Measurements from ENCODE around the gene HIP1. TPM values are rescaled to one million over a fixed set of nuclear protein-coding genes. Genes with fewer than 3 reads are reported as not detected.

The HIP1 gene
- total and polyA plus RNA-seq, 4 donors: 10.2 to 51.2 (median 28.6) TPM

- no peak for TF ChIP-seq CTCF (IDR thresholded peaks at IDR 0.05; ENCODE audit: control extremely low read depth, extremely low read depth)
- Histone ChIP-seq H3K4me1 (ENCODE audit: control insufficient read depth in 5 of 5, insufficient read depth in 5 of 5, low read length in 5 of 5) (peaks cover 0 to 1% (median 0%) of the 10 kb centered on the region in 5 donors), H3K27ac (ENCODE audit: low read depth in 1 of 2, low read length in 1 of 2) (peak overlapping the region; percentile 57 to 67), H3K27me3 (ENCODE audit: control insufficient read depth in 3 of 3, insufficient read depth in 3 of 3, low read length in 2 of 3) (no peaks in the 10 kb centered on the region), H3K36me3 (ENCODE audit: control insufficient read depth in 4 of 4, insufficient read depth in 4 of 4, low read length in 4 of 4) (peaks cover 3 to 30% (median 10%) of the 10 kb centered on the region in 4 donors), H3K9me3 (ENCODE audit: control insufficient read depth in 4 of 4, insufficient read depth in 3 of 4, low read length in 3 of 4) (peaks cover 0 to 2% (median 0%) of the 10 kb centered on the region in 4 donors), H3K4me3 (no peak overlapping the region), H3K9ac (ENCODE audit: insufficient read depth in 1 of 2, low read length in 2 of 2) (no peak overlapping the region)
- 33 to 43% methylated on average over 6 of the region's 6 CpGs for WGBS, 2 donors
- DNase-seq (peak in 2 of 3 donors; percentile 49 to 78), ATAC-seq (ENCODE audit: insufficient read depth, low FRiP score) (no peak)
Measured at GRCh38 chr7:75565132-75565837, 173.5 kb downstream of the HIP1 start.

- H3K9me3 ChIP-seq (ENCODE audit: control insufficient read depth in 4 of 4, insufficient read depth in 3 of 4, low read length in 3 of 4): peaks cover 0 to 2% (median 0%) of the 10 kb centered on the region in 4 donors
- no peak overlapping the region for H3K4me3 ChIP-seq
- DNase-seq (no peak), ATAC-seq (ENCODE audit: insufficient read depth, low FRiP score) (no peak)
- peaks cover 0 to 1% (median 0%) of the 10 kb centered on the region in 5 donors for H3K4me1 ChIP-seq (ENCODE audit: control insufficient read depth in 5 of 5, insufficient read depth in 5 of 5, low read length in 5 of 5)
- H3K36me3 ChIP-seq (ENCODE audit: control insufficient read depth in 4 of 4, insufficient read depth in 4 of 4, low read length in 4 of 4): peaks cover 6 to 37% (median 12%) of the 10 kb centered on the region in 4 donors
- no peak overlapping the region for H3K27ac ChIP-seq (ENCODE audit: low read depth in 1 of 2, low read length in 1 of 2)
- no peak overlapping the region for H3K9ac ChIP-seq (ENCODE audit: insufficient read depth in 1 of 2, low read length in 2 of 2)
- no peak for TF ChIP-seq CTCF (IDR thresholded peaks at IDR 0.05; ENCODE audit: control extremely low read depth, extremely low read depth)
- H3K27me3 ChIP-seq (ENCODE audit: control insufficient read depth in 3 of 3, insufficient read depth in 3 of 3, low read length in 2 of 3): no peaks in the 10 kb centered on the region
- WGBS, 2 donors: 95 to 99% methylated on average over 3 of the region's 3 CpGs
Measured at GRCh38 chr7:75563171-75563570, 175.6 kb downstream of the HIP1 start.

- Histone ChIP-seq H3K4me1 (ENCODE audit: control insufficient read depth in 5 of 5, insufficient read depth in 5 of 5, low read length in 5 of 5) (no peaks in the 10 kb centered on the region), H3K9ac (ENCODE audit: insufficient read depth in 1 of 2, low read length in 2 of 2) (no peak overlapping the region), H3K27me3 (ENCODE audit: control insufficient read depth in 3 of 3, insufficient read depth in 3 of 3, low read length in 2 of 3) (no peaks in the 10 kb centered on the region), H3K9me3 (ENCODE audit: control insufficient read depth in 4 of 4, insufficient read depth in 3 of 4, low read length in 3 of 4) (peaks cover 0 to 2% (median 0%) of the 10 kb centered on the region in 4 donors), H3K4me3 (no peak overlapping the region), H3K27ac (ENCODE audit: low read depth in 1 of 2, low read length in 1 of 2) (no peak overlapping the region), H3K36me3 (ENCODE audit: control insufficient read depth in 4 of 4, insufficient read depth in 4 of 4, low read length in 4 of 4) (peaks cover 6 to 55% (median 19%) of the 10 kb centered on the region in 4 donors)
- TF ChIP-seq CTCF (IDR thresholded peaks at IDR 0.05; ENCODE audit: control extremely low read depth, extremely low read depth): no peak
- no peak for ATAC-seq (ENCODE audit: insufficient read depth, low FRiP score)
- no peak for DNase-seq
- WGBS, 2 donors: 93 to 95% methylated on average over 5 to 6 of the region's 6 CpGs
Measured at GRCh38 chr7:75559976-75560365, 178.8 kb downstream of the HIP1 start.
